Lower leg skin (tissue), 3 donors: ENCODE data around the gene SYT9.

ENCODE experiments used
- CTCF ChIP-seq, 3 donors: fragments of 450-650 bp; IDR thresholded peaks; one replicate each; pipeline ENCODE4 v1.5.1; 2016; ENCODE audit warnings: antibody characterized with exemption in 3 of 3, mild to moderate bottlenecking in 3 of 3, moderate library complexity in 2 of 3
- POLR2A ChIP-seq, 2 donors: fragments of 450-650 bp; IDR thresholded peaks; one replicate each; pipeline ENCODE4 v1.6.1; 2016 to 2017; ENCODE audit warnings: antibody characterized with exemption in 2 of 2, mild to moderate bottlenecking in 1 of 2, moderate library complexity in 1 of 2

DNA sequence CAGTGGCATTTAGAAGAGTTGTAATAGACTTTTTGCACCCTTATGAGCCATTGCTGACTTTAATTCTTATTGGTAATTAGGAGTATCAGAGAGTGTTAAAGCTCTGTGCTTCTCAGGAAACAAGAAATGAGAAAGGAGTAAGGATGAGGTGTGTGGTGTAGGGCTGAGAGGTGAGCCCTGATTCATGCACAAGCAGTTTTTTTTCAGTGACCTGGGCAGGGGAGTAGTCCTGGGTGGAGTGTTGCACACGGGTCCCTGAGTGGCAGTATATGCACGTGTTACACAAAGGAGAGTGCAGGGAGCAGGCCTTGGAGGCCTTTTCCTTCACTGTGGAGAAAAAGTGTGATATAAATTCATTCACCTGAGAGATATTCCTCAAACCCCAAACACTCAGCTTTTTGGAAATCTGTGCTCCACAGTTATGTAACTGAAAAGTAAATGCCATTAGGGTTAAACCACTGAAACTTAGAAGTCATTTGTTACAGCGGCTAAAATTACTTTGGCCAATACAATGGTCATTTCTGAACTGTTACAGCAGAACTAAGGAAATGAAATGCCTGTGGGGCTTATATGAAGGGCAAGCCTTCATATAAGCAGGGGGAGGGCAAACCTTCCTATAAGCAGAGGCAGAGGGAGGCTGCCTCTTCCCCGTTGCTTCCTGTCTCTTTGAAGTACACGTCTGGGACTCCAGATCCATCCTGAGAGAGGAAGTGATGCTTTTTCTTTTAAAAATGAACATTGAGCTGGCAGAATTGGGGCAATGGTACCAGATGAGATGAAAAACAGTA, 171.0 kb downstream of the SYT9 start:
- TF ChIP-seq CTCF (IDR thresholded peaks at IDR 0.05), result no peak
- TF ChIP-seq POLR2A (IDR thresholded peaks at IDR 0.05), result no peak
